HCT116 (cell line): ENCODE data around the gene LRRK1. TPM values are rescaled to one million over a fixed set of nuclear protein-coding genes. Genes with fewer than 3 reads are reported as not detected.

Experiments
- ATAC-seq: fragments of 200-7000 bp; cut with Tn5 transposase; 2 replicates; pipeline ENCODE4 v1.9.1; 2020; ENCODE audit warnings: mild to moderate bottlenecking, moderate library complexity
- BruUV-seq: library from RNA; stranded (reverse); fragments of 400-500 nt; replicated peaks from 2 replicates; lab custom pipeline; 2021; lab: Mats Ljungman, UMichigan
- CTCF ChIA-PET: fragments of 300-600 bp; sonication (Branson Sonifier 250); formaldehyde crosslinking; loops from one replicate; lab custom pipeline; 2021; ENCODE audit warnings: antibody characterized with exemption; lab: Charles Lee
- POLR2A ChIA-PET: fragments of 300-600, 350-600 bp; sonication (Branson Sonifier 250); formaldehyde crosslinking; loops from one replicate; lab custom pipeline; 2021; ENCODE audit warnings: antibody characterized with exemption; lab: Charles Lee
- RAD21 ChIA-PET, 2 experiments: fragments of 300-600 bp; sonication (Branson Sonifier 250); formaldehyde crosslinking; loops; one replicate each; lab custom pipeline; 2023; ENCODE audit warnings: low total read pairs in 2 of 2; ENCODE audit not compliant: uncharacterized antibody in 2 of 2, unreplicated experiment in 2 of 2, low non-redundant PET in 1 of 2; lab: Charles Lee
- DNase-seq: peaks from one replicate; pipeline ENCODE4 v3.0.0-alpha.2; 2010; ENCODE audit warnings: low read depth, low spot score
- H2AFZ ChIP-seq: fragments of 200-600 bp; shearing (Covaris generic), sonication (generic); 2 replicates; pipeline ENCODE4 v1.6.1; 2017; ENCODE audit warnings: low read depth, mixed run types, mixed read lengths, antibody characterized with exemption, low read length; ENCODE audit not compliant: poor library complexity, severe bottlenecking
- H3K27ac ChIP-seq: 2 replicates; pipeline ENCODE4 v1.5.1; 2012; ENCODE audit warnings: low read depth, low read length
- H3K27me3 ChIP-seq: fragments of 200-600 bp; sonication (generic); 2 replicates; pipeline ENCODE4 v1.6.1; 2016; ENCODE audit warnings: mixed run types, low read length, mixed read lengths; ENCODE audit not compliant: insufficient read depth
- H3K36me3 ChIP-seq, 2 experiments: fragments of 200-500 bp in 1 of 2; fragments of 200-600 bp in 1 of 2; sonication (Bioruptor generic) in 1 of 2; sonication (generic) in 1 of 2; 2 replicates each; pipeline versions ENCODE4 v1.5.1 to v1.6.1; 2014 to 2016; ENCODE audit warnings: low read length in 2 of 2, inconsistent platforms in 1 of 2, mixed read lengths in 1 of 2, mixed run types in 1 of 2; ENCODE audit not compliant: insufficient read depth in 2 of 2, control insufficient read depth in 1 of 2
- H3K4me1 ChIP-seq, 2 experiments: fragments of 200-600 bp in 1 of 2; sonication (generic) in 1 of 2; 2 replicates each; pipeline versions ENCODE4 v1.5.1 to v1.6.1; 2012 to 2017; ENCODE audit warnings: low read length in 2 of 2, inconsistent platforms in 1 of 2, mild to moderate bottlenecking in 1 of 2, mixed read lengths in 1 of 2, mixed run types in 1 of 2, moderate library complexity in 1 of 2; ENCODE audit not compliant: insufficient read depth in 2 of 2, control insufficient read depth in 1 of 2
- H3K4me2 ChIP-seq: fragments of 200-600 bp; sonication (generic); 2 replicates; pipeline ENCODE4 v1.6.1; 2017; ENCODE audit warnings: mixed run types, low read length, mixed read lengths
- H3K4me3 ChIP-seq, 2 experiments: fragments of 200-600 bp in 1 of 2; sonication (generic) in 1 of 2; replicated peaks in 1 of 2; 2 replicates each; pipeline ENCODE4 v1.5.1; 2011 to 2016; ENCODE audit warnings: low read length in 2 of 2, control low read depth in 1 of 2, low read depth in 1 of 2, mild to moderate bottlenecking in 1 of 2, mixed read lengths in 1 of 2, mixed run types in 1 of 2
- H3K79me2 ChIP-seq: fragments of 200-600 bp; sonication (generic); 2 replicates; pipeline ENCODE4 v1.6.1; 2017; ENCODE audit warnings: mild to moderate bottlenecking, mixed run types, low read length, moderate library complexity, mixed read lengths; ENCODE audit not compliant: insufficient read depth
- H3K9ac ChIP-seq: fragments of 200-600 bp; sonication (generic); 2 replicates; pipeline ENCODE4 v1.6.1; 2016; ENCODE audit warnings: low read length, mixed read lengths
- H3K9me2 ChIP-seq: fragments of 200-600 bp; sonication (generic), shearing (Covaris generic); 2 replicates; pipeline ENCODE4 v1.6.1; 2017; ENCODE audit warnings: mixed run types, mild to moderate bottlenecking, moderate library complexity; ENCODE audit not compliant: insufficient read depth
- H3K9me3 ChIP-seq, 2 experiments: fragments of 200-500 bp in 1 of 2; fragments of 200-600 bp in 1 of 2; sonication (Bioruptor generic) in 1 of 2; sonication (generic) in 1 of 2; 2 replicates each; pipeline ENCODE4 v1.6.1; 2014 to 2017; ENCODE audit warnings: low read length in 2 of 2, mixed read lengths in 2 of 2, inconsistent platforms in 1 of 2, low read depth in 1 of 2, mild to moderate bottlenecking in 1 of 2, mixed run types in 1 of 2, moderate library complexity in 1 of 2; ENCODE audit not compliant: control insufficient read depth in 1 of 2, insufficient read depth in 1 of 2
- H4K20me1 ChIP-seq: fragments of 200-600 bp; sonication (generic), shearing (Covaris generic); 2 replicates; pipeline ENCODE4 v1.6.1; 2017; ENCODE audit warnings: mixed run types, mild to moderate bottlenecking, moderate library complexity; ENCODE audit not compliant: insufficient read depth
- CEBPB ChIP-seq: IDR thresholded peaks from 2 replicates; pipeline ENCODE4 v1.6.1; 2012; ENCODE audit warnings: low read depth
- ELF1 ChIP-seq: IDR thresholded peaks from 2 replicates; pipeline ENCODE4 v1.6.1; 2012; ENCODE audit warnings: low read depth, borderline replicate concordance
- EZH2 ChIP-seq: fragments of 200-600 bp; sonication (generic); IDR thresholded peaks from 2 replicates; pipeline ENCODE4 v1.6.1; 2017; ENCODE audit warnings: antibody characterized with exemption, mixed run types
- FOSL1 ChIP-seq: IDR thresholded peaks from 2 replicates; pipeline ENCODE4 v1.6.1; 2012; ENCODE audit warnings: low read depth
- POLR2A ChIP-seq: IDR thresholded peaks from 2 replicates; pipeline ENCODE4 v1.7.0; 2011; ENCODE audit warnings: borderline replicate concordance; ENCODE audit not compliant: insufficient read depth, insufficient read length; ENCODE audit errors: extremely low read depth
- SIN3A ChIP-seq: IDR thresholded peaks from 2 replicates; pipeline ENCODE4 v1.6.1; 2012; ENCODE audit warnings: low read depth
- SP1 ChIP-seq: IDR thresholded peaks from 2 replicates; pipeline ENCODE4 v1.6.1; 2012; ENCODE audit warnings: low read depth
- SRF ChIP-seq: IDR thresholded peaks from 2 replicates; pipeline ENCODE4 v1.6.1; 2012; ENCODE audit warnings: low read depth
- TCF7L2 ChIP-seq: IDR thresholded peaks from 2 replicates; pipeline ENCODE4 v1.7.0; 2011; ENCODE audit warnings: borderline replicate concordance, inconsistent platforms; ENCODE audit not compliant: insufficient read depth, insufficient read length; ENCODE audit errors: extremely low read depth
- YY1 ChIP-seq: IDR thresholded peaks from 2 replicates; pipeline ENCODE4 v1.6.1; 2011; ENCODE audit warnings: low read length, low read depth, moderate library complexity, mild to moderate bottlenecking; ENCODE audit not compliant: insufficient replicate concordance; ENCODE audit errors: extremely low read depth
- ZFX ChIP-seq: fragments of 450-650 bp; IDR thresholded peaks from 2 replicates; pipeline ENCODE4 v1.6.1; 2017
- ZNF274 ChIP-seq: fragments of 200-500 bp; sonication (Bioruptor generic); IDR thresholded peaks from 2 replicates; pipeline ENCODE4 v1.6.1; 2014; ENCODE audit warnings: mild to moderate bottlenecking, low read depth, low read length, inconsistent platforms
- intact Hi-C: fragments of 100-400 bp; cut with micrococcal nuclease; formaldehyde crosslinking; loops from 2 replicates; pipeline ENCODE4 v1.10.0; 2022
- total RNA-seq: library from RNA; stranded (reverse); gene quantifications from one replicate; pipeline ENCODE4 v1.2.1, GENCODE V29; 2021; ENCODE audit not compliant: unreplicated experiment
- TF ChIP-seq, protein P1 (sequence below): IDR thresholded peaks from 2 replicates; pipeline ENCODE4 v1.6.1; 2012; ENCODE audit warnings: low read depth
- TF ChIP-seq, protein P2 (sequence below): IDR thresholded peaks from 2 replicates; pipeline ENCODE4 v1.6.1; 2012
- TF ChIP-seq, protein P3 (sequence below): IDR thresholded peaks from 2 replicates; pipeline ENCODE4 v1.6.1; 2012
- TF ChIP-seq, protein P4 (sequence below): IDR thresholded peaks from 2 replicates; pipeline ENCODE4 v1.6.1; 2011; ENCODE audit warnings: mild to moderate bottlenecking, low read length, moderate library complexity; ENCODE audit not compliant: insufficient replicate concordance; ENCODE audit errors: extremely low read depth
- TF ChIP-seq, protein P5 (sequence below), 3 experiments: fragments of 200-600 bp in 1 of 3; sonication (generic) in 1 of 3; IDR thresholded peaks in 2 of 3; conservative IDR thresholded peaks in 1 of 3; 2 replicates each; pipeline ENCODE4 v1.5.1; 2012 to 2017; ENCODE audit warnings: low read depth in 2 of 3, low read length in 2 of 3, antibody characterized with exemption in 1 of 3, borderline replicate concordance in 1 of 3, control low read depth in 1 of 3, mild to moderate bottlenecking in 1 of 3, mixed read lengths in 1 of 3, mixed run types in 1 of 3, moderate library complexity in 1 of 3; ENCODE audit not compliant: insufficient read depth in 1 of 3

LRRK1 gene
- total RNA-seq, 1 experiment from 2014 or later: 21.6 TPM

DNA sequence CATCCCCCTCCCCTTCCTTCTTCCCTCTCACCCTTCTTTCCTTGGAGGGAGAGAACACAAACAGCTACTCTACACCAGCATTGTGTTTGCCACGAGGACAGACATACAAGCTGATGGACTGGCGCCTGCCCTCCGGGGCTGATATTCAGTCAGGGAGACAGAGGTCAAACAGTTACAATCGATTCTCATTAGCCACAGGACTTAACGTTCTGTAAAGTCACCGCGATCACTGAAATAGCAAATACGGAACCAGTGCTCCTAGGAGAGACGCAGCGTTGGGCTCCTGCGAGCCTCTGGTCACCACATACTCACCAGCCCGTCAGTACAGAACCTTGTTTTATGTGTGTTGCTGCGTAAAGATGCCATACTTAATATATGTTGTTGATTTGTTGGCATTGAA lies 108.8 kb downstream of the LRRK1 start (continued):
- TF ChIP-seq, protein P1, sequence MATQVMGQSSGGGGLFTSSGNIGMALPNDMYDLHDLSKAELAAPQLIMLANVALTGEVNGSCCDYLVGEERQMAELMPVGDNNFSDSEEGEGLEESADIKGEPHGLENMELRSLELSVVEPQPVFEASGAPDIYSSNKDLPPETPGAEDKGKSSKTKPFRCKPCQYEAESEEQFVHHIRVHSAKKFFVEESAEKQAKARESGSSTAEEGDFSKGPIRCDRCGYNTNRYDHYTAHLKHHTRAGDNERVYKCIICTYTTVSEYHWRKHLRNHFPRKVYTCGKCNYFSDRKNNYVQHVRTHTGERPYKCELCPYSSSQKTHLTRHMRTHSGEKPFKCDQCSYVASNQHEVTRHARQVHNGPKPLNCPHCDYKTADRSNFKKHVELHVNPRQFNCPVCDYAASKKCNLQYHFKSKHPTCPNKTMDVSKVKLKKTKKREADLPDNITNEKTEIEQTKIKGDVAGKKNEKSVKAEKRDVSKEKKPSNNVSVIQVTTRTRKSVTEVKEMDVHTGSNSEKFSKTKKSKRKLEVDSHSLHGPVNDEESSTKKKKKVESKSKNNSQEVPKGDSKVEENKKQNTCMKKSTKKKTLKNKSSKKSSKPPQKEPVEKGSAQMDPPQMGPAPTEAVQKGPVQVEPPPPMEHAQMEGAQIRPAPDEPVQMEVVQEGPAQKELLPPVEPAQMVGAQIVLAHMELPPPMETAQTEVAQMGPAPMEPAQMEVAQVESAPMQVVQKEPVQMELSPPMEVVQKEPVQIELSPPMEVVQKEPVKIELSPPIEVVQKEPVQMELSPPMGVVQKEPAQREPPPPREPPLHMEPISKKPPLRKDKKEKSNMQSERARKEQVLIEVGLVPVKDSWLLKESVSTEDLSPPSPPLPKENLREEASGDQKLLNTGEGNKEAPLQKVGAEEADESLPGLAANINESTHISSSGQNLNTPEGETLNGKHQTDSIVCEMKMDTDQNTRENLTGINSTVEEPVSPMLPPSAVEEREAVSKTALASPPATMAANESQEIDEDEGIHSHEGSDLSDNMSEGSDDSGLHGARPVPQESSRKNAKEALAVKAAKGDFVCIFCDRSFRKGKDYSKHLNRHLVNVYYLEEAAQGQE: no peak
- TF ChIP-seq EZH2 (no peak), YY1 (no peak), TCF7L2 (no peak), CEBPB (no peak)
- TF ChIP-seq, protein P2, sequence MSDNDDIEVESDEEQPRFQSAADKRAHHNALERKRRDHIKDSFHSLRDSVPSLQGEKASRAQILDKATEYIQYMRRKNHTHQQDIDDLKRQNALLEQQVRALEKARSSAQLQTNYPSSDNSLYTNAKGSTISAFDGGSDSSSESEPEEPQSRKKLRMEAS: no peak
- TF ChIP-seq, protein P3, sequence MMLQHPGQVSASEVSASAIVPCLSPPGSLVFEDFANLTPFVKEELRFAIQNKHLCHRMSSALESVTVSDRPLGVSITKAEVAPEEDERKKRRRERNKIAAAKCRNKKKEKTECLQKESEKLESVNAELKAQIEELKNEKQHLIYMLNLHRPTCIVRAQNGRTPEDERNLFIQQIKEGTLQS: no peak

DNA sequence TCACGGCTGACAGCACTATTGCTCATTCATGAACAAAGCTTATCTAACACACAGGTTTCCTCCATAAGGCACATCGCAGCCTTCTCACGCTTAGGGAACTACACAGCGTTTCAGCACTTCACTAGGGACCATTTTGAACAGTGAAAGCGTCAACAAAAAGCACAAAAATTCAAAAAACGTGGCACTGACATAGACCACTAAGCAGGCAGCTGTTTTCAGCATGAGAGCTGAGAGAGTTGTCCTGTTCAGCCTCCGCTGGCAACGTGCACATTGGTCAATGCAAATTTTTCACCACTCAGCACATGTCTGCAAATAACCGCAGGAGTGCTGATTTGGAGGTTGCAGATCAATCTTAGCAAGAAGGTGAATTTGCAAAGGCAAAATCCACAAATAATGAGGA lies 109.2 kb downstream of the LRRK1 start:
- H3K36me3 ChIP-seq: peaks cover 0 to 8% of the 10 kb centered on the region in 2 experiments; a peak in 1 of 4 replicates
- no peaks in the 10 kb centered on the region for H3K9me3 ChIP-seq
- ChIA-PET RAD21 (no interaction called here), CTCF (no interaction called here), POLR2A (no interaction called here)
- no peak overlapping the region for H3K4me3 ChIP-seq
- ATAC-seq (no peak), DNase-seq (no peak)
- no peaks in the 10 kb centered on the region for H3K4me1 ChIP-seq
- no peaks in the 10 kb centered on the region for H4K20me1 ChIP-seq
- H3K27me3 ChIP-seq: no peaks in the 10 kb centered on the region
- no peak overlapping the region for H2AFZ ChIP-seq
- no peak overlapping the region for H3K9ac ChIP-seq
- intact Hi-C loops: no loop called here
- no peaks in the 10 kb centered on the region for H3K79me2 ChIP-seq
- no peaks in the 10 kb centered on the region for H3K9me2 ChIP-seq
- no TSS peak for BruUV-seq
- no peak overlapping the region for H3K27ac ChIP-seq
- no peak overlapping the region for H3K4me2 ChIP-seq
- TF ChIP-seq YY1 (no peak), SP1 (no peak), FOSL1 (no peak), ZNF274 (no peak), ZFX (no peak), POLR2A (no peak), EZH2 (no peak), ELF1 (no peak), SRF (no peak), SIN3A (no peak)
- TF ChIP-seq, protein P2: no peak
- TF ChIP-seq, protein P4, sequence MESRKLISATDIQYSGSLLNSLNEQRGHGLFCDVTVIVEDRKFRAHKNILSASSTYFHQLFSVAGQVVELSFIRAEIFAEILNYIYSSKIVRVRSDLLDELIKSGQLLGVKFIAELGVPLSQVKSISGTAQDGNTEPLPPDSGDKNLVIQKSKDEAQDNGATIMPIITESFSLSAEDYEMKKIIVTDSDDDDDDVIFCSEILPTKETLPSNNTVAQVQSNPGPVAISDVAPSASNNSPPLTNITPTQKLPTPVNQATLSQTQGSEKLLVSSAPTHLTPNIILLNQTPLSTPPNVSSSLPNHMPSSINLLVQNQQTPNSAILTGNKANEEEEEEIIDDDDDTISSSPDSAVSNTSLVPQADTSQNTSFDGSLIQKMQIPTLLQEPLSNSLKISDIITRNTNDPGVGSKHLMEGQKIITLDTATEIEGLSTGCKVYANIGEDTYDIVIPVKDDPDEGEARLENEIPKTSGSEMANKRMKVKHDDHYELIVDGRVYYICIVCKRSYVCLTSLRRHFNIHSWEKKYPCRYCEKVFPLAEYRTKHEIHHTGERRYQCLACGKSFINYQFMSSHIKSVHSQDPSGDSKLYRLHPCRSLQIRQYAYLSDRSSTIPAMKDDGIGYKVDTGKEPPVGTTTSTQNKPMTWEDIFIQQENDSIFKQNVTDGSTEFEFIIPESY: no peak
- TF ChIP-seq, protein P5, sequence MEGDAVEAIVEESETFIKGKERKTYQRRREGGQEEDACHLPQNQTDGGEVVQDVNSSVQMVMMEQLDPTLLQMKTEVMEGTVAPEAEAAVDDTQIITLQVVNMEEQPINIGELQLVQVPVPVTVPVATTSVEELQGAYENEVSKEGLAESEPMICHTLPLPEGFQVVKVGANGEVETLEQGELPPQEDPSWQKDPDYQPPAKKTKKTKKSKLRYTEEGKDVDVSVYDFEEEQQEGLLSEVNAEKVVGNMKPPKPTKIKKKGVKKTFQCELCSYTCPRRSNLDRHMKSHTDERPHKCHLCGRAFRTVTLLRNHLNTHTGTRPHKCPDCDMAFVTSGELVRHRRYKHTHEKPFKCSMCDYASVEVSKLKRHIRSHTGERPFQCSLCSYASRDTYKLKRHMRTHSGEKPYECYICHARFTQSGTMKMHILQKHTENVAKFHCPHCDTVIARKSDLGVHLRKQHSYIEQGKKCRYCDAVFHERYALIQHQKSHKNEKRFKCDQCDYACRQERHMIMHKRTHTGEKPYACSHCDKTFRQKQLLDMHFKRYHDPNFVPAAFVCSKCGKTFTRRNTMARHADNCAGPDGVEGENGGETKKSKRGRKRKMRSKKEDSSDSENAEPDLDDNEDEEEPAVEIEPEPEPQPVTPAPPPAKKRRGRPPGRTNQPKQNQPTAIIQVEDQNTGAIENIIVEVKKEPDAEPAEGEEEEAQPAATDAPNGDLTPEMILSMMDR (IDR thresholded peaks at IDR 0.05 in 2 of 3, conservative IDR thresholded peaks at IDR 0.05 in 1 of 3; ENCODE audit: borderline replicate concordance in 1 of 3, insufficient read depth in 1 of 3, low read depth in 2 of 3, low read length in 2 of 3): no peak
- TF ChIP-seq, protein P3: no peak
